ENCODE measurements around the gene ZFYVE27. TPM values are rescaled to one million over a fixed set of nuclear protein-coding genes. Genes with fewer than 3 reads are reported as not detected.

ZFYVE27 gene
- total and polyA plus RNA-seq, 10 of the 15 experiments (the other 5 are each of a cell fraction or from before 2014, with no cell fraction given), result 1.1 to 28.9 (median 21.4) TPM

DNA sequence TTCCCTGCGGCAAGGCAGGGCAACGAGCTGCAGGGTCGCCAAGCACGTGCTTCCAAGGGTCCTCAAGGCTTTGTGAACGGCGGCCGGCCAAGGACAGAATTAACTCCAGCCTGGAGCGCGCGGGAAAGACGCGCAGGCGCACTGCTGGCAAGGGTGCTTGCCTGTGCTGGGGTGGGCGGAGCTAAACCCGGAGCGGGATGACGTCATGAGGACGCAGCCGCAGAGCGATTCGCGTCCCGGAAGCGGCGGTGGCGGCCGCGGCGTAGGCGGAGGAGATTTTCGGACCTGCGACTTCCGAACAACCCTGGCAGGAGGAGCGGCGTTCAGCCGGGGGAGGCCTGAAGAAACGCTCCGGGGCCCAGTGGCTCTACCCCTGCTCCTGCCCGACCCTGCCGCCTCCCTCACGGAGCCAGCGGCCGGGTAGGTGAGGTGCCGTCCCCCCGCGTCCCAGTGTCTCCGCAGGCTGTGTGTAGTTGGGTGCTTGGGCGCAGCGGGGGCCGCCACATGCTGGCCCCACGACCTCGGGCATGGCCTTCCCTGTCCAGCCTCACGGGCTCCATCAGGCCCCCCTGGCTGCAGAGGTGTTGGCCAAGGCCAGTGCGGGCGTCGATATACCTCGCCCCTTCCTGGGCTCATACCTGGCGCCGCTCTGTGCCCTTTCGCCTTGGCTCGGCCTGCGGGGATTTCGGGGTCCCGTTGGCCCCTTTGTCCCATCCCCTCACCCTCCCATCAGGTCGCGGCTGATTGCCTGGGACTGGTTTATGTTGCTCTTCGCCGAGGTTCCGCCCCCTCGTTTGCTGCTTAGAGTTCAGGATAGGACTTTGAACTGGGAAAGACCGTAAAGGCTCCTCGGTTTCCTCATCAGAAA lies at the start of gene ZFYVE27 (continued):
- TF ChIP-seq SRF (IDR thresholded peaks at IDR 0.05; ENCODE audit: low read depth in 2 of 2, low read length in 2 of 2), result no peak
- peak; percentile 41; the same call in 1 of the 2 replicates for TF ChIP-seq PAX5 (IDR thresholded peaks at IDR 0.05; ENCODE audit: borderline replicate concordance, low read depth, low read length)
- no peak for TF ChIP-seq KDM1A (IDR thresholded peaks at IDR 0.05; ENCODE audit: borderline replicate concordance)
- TF ChIP-seq, protein P1, sequence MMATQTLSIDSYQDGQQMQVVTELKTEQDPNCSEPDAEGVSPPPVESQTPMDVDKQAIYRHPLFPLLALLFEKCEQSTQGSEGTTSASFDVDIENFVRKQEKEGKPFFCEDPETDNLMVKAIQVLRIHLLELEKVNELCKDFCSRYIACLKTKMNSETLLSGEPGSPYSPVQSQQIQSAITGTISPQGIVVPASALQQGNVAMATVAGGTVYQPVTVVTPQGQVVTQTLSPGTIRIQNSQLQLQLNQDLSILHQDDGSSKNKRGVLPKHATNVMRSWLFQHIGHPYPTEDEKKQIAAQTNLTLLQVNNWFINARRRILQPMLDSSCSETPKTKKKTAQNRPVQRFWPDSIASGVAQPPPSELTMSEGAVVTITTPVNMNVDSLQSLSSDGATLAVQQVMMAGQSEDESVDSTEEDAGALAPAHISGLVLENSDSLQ (IDR thresholded peaks at IDR 0.05), result peak; percentile 29; the same call in 1 of the 2 replicates
- TF ChIP-seq ZNF207 (IDR thresholded peaks at IDR 0.05; ENCODE audit: borderline replicate concordance), result peak; percentile 23; the same call in 1 of the 2 replicates
- TF ChIP-seq ZBED1 (IDR thresholded peaks at IDR 0.05; ENCODE audit: borderline replicate concordance), result no peak
- TF ChIP-seq MYC (IDR thresholded peaks at IDR 0.05; ENCODE audit: insufficient read depth, insufficient read length, insufficient replicate concordance, low read length, severe bottlenecking), result peak; percentile 62
- TF ChIP-seq, protein P2, sequence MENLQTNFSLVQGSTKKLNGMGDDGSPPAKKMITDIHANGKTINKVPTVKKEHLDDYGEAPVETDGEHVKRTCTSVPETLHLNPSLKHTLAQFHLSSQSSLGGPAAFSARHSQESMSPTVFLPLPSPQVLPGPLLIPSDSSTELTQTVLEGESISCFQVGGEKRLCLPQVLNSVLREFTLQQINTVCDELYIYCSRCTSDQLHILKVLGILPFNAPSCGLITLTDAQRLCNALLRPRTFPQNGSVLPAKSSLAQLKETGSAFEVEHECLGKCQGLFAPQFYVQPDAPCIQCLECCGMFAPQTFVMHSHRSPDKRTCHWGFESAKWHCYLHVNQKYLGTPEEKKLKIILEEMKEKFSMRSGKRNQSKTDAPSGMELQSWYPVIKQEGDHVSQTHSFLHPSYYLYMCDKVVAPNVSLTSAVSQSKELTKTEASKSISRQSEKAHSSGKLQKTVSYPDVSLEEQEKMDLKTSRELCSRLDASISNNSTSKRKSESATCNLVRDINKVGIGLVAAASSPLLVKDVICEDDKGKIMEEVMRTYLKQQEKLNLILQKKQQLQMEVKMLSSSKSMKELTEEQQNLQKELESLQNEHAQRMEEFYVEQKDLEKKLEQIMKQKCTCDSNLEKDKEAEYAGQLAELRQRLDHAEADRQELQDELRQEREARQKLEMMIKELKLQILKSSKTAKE (IDR thresholded peaks at IDR 0.05; ENCODE audit: low read depth, poor library complexity, severe bottlenecking), result no peak
- TF ChIP-seq MEF2B (IDR thresholded peaks at IDR 0.05; ENCODE audit: partially characterized antibody, poor library complexity, severe bottlenecking), result peak; percentile 29
- peak in 1 of 2 experiments; percentile 93; a peak in 2 of 3 replicates for TF ChIP-seq EGR1 (IDR thresholded peaks at IDR 0.05; ENCODE audit: borderline replicate concordance in 1 of 2, low read depth in 2 of 2, low read length in 2 of 2)
- TF ChIP-seq, protein P3, sequence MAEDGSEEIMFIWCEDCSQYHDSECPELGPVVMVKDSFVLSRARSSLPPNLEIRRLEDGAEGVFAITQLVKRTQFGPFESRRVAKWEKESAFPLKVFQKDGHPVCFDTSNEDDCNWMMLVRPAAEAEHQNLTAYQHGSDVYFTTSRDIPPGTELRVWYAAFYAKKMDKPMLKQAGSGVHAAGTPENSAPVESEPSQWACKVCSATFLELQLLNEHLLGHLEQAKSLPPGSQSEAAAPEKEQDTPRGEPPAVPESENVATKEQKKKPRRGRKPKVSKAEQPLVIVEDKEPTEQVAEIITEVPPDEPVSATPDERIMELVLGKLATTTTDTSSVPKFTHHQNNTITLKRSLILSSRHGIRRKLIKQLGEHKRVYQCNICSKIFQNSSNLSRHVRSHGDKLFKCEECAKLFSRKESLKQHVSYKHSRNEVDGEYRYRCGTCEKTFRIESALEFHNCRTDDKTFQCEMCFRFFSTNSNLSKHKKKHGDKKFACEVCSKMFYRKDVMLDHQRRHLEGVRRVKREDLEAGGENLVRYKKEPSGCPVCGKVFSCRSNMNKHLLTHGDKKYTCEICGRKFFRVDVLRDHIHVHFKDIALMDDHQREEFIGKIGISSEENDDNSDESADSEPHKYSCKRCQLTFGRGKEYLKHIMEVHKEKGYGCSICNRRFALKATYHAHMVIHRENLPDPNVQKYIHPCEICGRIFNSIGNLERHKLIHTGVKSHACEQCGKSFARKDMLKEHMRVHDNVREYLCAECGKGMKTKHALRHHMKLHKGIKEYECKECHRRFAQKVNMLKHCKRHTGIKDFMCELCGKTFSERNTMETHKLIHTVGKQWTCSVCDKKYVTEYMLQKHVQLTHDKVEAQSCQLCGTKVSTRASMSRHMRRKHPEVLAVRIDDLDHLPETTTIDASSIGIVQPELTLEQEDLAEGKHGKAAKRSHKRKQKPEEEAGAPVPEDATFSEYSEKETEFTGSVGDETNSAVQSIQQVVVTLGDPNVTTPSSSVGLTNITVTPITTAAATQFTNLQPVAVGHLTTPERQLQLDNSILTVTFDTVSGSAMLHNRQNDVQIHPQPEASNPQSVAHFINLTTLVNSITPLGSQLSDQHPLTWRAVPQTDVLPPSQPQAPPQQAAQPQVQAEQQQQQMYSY (CRISPR knock-in tag; IDR thresholded peaks at IDR 0.05), result peak; percentile 75
- no peak for TF ChIP-seq BMI1 (IDR thresholded peaks at IDR 0.05; ENCODE audit: borderline replicate concordance)
- TF ChIP-seq, protein P4, sequence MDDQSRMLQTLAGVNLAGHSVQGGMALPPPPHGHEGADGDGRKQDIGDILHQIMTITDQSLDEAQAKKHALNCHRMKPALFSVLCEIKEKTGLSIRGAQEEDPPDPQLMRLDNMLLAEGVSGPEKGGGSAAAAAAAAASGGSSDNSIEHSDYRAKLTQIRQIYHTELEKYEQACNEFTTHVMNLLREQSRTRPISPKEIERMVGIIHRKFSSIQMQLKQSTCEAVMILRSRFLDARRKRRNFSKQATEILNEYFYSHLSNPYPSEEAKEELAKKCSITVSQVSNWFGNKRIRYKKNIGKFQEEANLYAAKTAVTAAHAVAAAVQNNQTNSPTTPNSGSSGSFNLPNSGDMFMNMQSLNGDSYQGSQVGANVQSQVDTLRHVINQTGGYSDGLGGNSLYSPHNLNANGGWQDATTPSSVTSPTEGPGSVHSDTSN (IDR thresholded peaks at IDR 0.05; ENCODE audit: insufficient replicate concordance, low read depth, low read length), result no peak
- TF ChIP-seq PAX8 (IDR thresholded peaks at IDR 0.05), result no peak
- TF ChIP-seq HDGF (IDR thresholded peaks at IDR 0.05), result peak; percentile 76; the same call in 1 of the 2 replicates
- peak; percentile 70; the same call in 1 of the 2 replicates for TF ChIP-seq SIN3A (IDR thresholded peaks at IDR 0.05; ENCODE audit: low read depth, low read length)
- TF ChIP-seq CBFB (IDR thresholded peaks at IDR 0.05; ENCODE audit: low read depth), result peak; percentile 77; the same call in 1 of the 2 replicates
- TF ChIP-seq RB1 (IDR thresholded peaks at IDR 0.05; ENCODE audit: borderline replicate concordance), result peak; percentile 79; the same call in 1 of the 2 replicates
- TF ChIP-seq ZZZ3 (IDR thresholded peaks at IDR 0.05; ENCODE audit: control insufficient read depth, insufficient read length, low read depth), result no peak
- TF ChIP-seq KLF5 (IDR thresholded peaks at IDR 0.05; ENCODE audit: partially characterized antibody), result peak; percentile 60
